Gastrocnemius medialis (tissue), 4 donors: ENCODE data around the gene FBLN1. TPM values are rescaled to one million over a fixed set of nuclear protein-coding genes. Genes with fewer than 3 reads are reported as not detected.

ENCODE experiments used
- ATAC-seq, 2 donors: fragments of 150-250 bp; one replicate each; pipeline ENCODE4 v1.9.1; 2016
- DNase-seq, 2 donors: peaks; one replicate each; pipeline ENCODE4 v3.0.0-alpha.2; 2019
- H3K27ac ChIP-seq, 4 donors: fragments of 200-600 bp; sonication (generic); 1 replicate in 1 of 4; 2 replicates in 3 of 4; pipeline ENCODE4 v1.5.1; 2016 to 2018; ENCODE audit warnings: mild to moderate bottlenecking in 2 of 4, moderate library complexity in 1 of 4
- H3K27me3 ChIP-seq, 3 donors: fragments of 200-600 bp; sonication (generic) in 2 of 3; 1 replicate in 1 of 3; 2 replicates in 2 of 3; pipeline versions ENCODE4 v1.5.1 to v1.6.0; 2016 to 2019; ENCODE audit warnings: mild to moderate bottlenecking in 1 of 3, moderate library complexity in 1 of 3
- H3K36me3 ChIP-seq, 2 donors: fragments of 200-600 bp; sonication (generic) in 1 of 2; one replicate each; pipeline ENCODE4 v1.5.1; 2017 to 2018
- H3K4me1 ChIP-seq, 2 donors: fragments of 200-600 bp; sonication (generic) in 1 of 2; one replicate each; pipeline ENCODE4 v1.5.1; 2016 to 2017; ENCODE audit warnings: mild to moderate bottlenecking in 2 of 2
- H3K4me3 ChIP-seq, 4 donors: fragments of 200-600 bp; sonication (generic) in 3 of 4; 1 replicate in 1 of 4; 2 replicates in 3 of 4; pipeline ENCODE4 v1.5.1; 2016 to 2019; ENCODE audit warnings: mild to moderate bottlenecking in 2 of 4
- H3K9me3 ChIP-seq, 3 donors: fragments of 200-600 bp; sonication (generic) in 2 of 3; 1 replicate in 1 of 3; 2 replicates in 2 of 3; pipeline ENCODE4 v1.5.1; 2016 to 2019
- CTCF ChIP-seq, 5 experiments: fragments of 450-650 bp in 3 of 5; fragments of 200-600 bp in 2 of 5; sonication (generic) in 2 of 5; IDR thresholded peaks in 4 of 5; conservative IDR thresholded peaks in 1 of 5; 1 replicate in 4 of 5; 2 replicates in 1 of 5; pipeline ENCODE4 v1.5.1; 2016 to 2019; ENCODE audit warnings: antibody characterized with exemption in 5 of 5, mild to moderate bottlenecking in 3 of 5, moderate library complexity in 3 of 5
- POLR2A ChIP-seq, 2 donors: fragments of 450-650 bp; IDR thresholded peaks; one replicate each; pipeline ENCODE4 v1.6.1; 2017; ENCODE audit warnings: antibody characterized with exemption in 2 of 2, mild to moderate bottlenecking in 2 of 2, moderate library complexity in 2 of 2
- in situ Hi-C, 4 donors: fragments of 200-750 bp; cut with MboI; loops; one replicate each; pipeline versions ENCODE4 v1.15.0 to v1.8.0; 2017; ENCODE audit warnings: low sequenced_read_pairs in 4 of 4
- intact Hi-C: fragments of 100-400 bp; cut with DNase I; formaldehyde crosslinking; loops from one replicate; pipeline ENCODE4 v1.15.1; 2023; ENCODE audit warnings: low total_unique reads
- total RNA-seq, 4 donors: library from RNA; depleted of rRNA; stranded (reverse); fragments of >200 nt; gene quantifications; one replicate each; pipeline versions ENCODE4 v1.1.0 to v1.2.3, GENCODE V29; 2016

FBLN1 gene
- total RNA-seq, 4 donors from 2014 or later, result 12.5 to 37.1 (median 19.2) TPM

- Histone ChIP-seq H3K4me3 (no peak overlapping the region), H3K4me1 (no peaks in the 10 kb centered on the region), H3K27me3 (peaks cover 0 to 13% (median 6%) of the 10 kb centered on the region in 3 donors), H3K27ac (no peak overlapping the region), H3K36me3 (no peaks in the 10 kb centered on the region), H3K9me3 (no peaks in the 10 kb centered on the region)
- TF ChIP-seq POLR2A (IDR thresholded peaks at IDR 0.05), result no peak
- TF ChIP-seq CTCF (IDR thresholded peaks at IDR 0.05 in 4 of 5, conservative IDR thresholded peaks at IDR 0.05 in 1 of 5), result no peak
- intact Hi-C loops (no loop called here), in situ Hi-C loops (loop anchor here in 2 of 4 donors (10.0 kb wide), 2 partner anchors 61 to 411 kb away; no protein-coding TSS in a partner anchor)
- DNase-seq (no peak), ATAC-seq (no peak)
Observed at GRCh38 chr22:45574069-45574703, 71.5 kb downstream of the FBLN1 start.

GRCh38 chr22:45575173-45575572, 72.5 kb downstream of the FBLN1 start:
- no peak for TF ChIP-seq CTCF (IDR thresholded peaks at IDR 0.05 in 4 of 5, conservative IDR thresholded peaks at IDR 0.05 in 1 of 5)
- TF ChIP-seq POLR2A (IDR thresholded peaks at IDR 0.05), result no peak
- H3K4me1 ChIP-seq, result no peaks in the 10 kb centered on the region
- H3K27me3 ChIP-seq, result peaks cover 0 to 13% (median 6%) of the 10 kb centered on the region in 3 donors
- intact Hi-C loops (loop anchor here (5.0 kb wide), 2 partner anchors 72 to 287 kb away; no protein-coding TSS in a partner anchor), in situ Hi-C loops (loop anchor here in 3 of 4 donors (5.0 to 10.0 kb wide), 4 partner anchors 60 to 410 kb away; no protein-coding TSS in a partner anchor)
- DNase-seq (no peak), ATAC-seq (no peak)
- no peak overlapping the region for H3K27ac ChIP-seq
- no peaks in the 10 kb centered on the region for H3K36me3 ChIP-seq
- no peaks in the 10 kb centered on the region for H3K9me3 ChIP-seq
- H3K4me3 ChIP-seq, result no peak overlapping the region

GRCh38 chr22:45575607-45576272, 73.1 kb downstream of the FBLN1 start:
- no peaks in the 10 kb centered on the region for H3K36me3 ChIP-seq
- no peaks in the 10 kb centered on the region for H3K4me1 ChIP-seq
- in situ Hi-C loops (loop anchor here in 3 of 4 donors (5.0 to 10.0 kb wide), 4 partner anchors 59 to 409 kb away; no protein-coding TSS in a partner anchor), intact Hi-C loops (loop anchor here (5.0 kb wide), 2 partner anchors 72 to 287 kb away; no protein-coding TSS in a partner anchor)
- no peaks in the 10 kb centered on the region for H3K9me3 ChIP-seq
- ATAC-seq (no peak), DNase-seq (no peak)
- no peak overlapping the region for H3K27ac ChIP-seq
- H3K4me3 ChIP-seq, result no peak overlapping the region
- peaks cover 0 to 13% (median 6%) of the 10 kb centered on the region in 3 donors for H3K27me3 ChIP-seq
- TF ChIP-seq CTCF (IDR thresholded peaks at IDR 0.05 in 4 of 5, conservative IDR thresholded peaks at IDR 0.05 in 1 of 5), result no peak
- TF ChIP-seq POLR2A (IDR thresholded peaks at IDR 0.05), result no peak

GRCh38 chr22:45576273-45576625, 73.6 kb downstream of the FBLN1 start:
- Histone ChIP-seq H3K9me3 (no peaks in the 10 kb centered on the region), H3K36me3 (no peaks in the 10 kb centered on the region), H3K27me3 (peaks cover 0 to 13% (median 6%) of the 10 kb centered on the region in 3 donors), H3K4me1 (no peaks in the 10 kb centered on the region), H3K27ac (no peak overlapping the region), H3K4me3 (no peak overlapping the region)
- intact Hi-C loops, result loop anchor here (5.0 kb wide), 2 partner anchors 71 to 286 kb away; no protein-coding TSS in a partner anchor
- in situ Hi-C loops, result loop anchor here in 3 of 4 donors (5.0 to 10.0 kb wide), 4 partner anchors 59 to 409 kb away; no protein-coding TSS in a partner anchor
- no peak for TF ChIP-seq CTCF (IDR thresholded peaks at IDR 0.05 in 4 of 5, conservative IDR thresholded peaks at IDR 0.05 in 1 of 5)
- TF ChIP-seq POLR2A (IDR thresholded peaks at IDR 0.05), result no peak
- ATAC-seq (no peak), DNase-seq (no peak)
